Activated naive CD4-positive, alpha-beta T cell treated with anti-CD3 and anti-CD28 coated beads, Interleukin-2, amount 50 U/mL, for 72 hours (primary cell): Measurements from ENCODE around the gene MIOS. TPM values are rescaled to one million over a fixed set of nuclear protein-coding genes. Genes with fewer than 3 reads are reported as not detected.
A peak's percentile ranks its signal among the peaks of the same experiment; 100 is the strongest.

ENCODE experiments used
- ATAC-seq, 2 donors: fragments of 150-1000 bp; cut with Tn5 transposase; 2 replicates each; pipeline ENCODE4 v1.10.0; 2021; ENCODE audit warnings: mild to moderate bottlenecking in 2 of 2, moderate library complexity in 2 of 2
- DNase-seq, 2 donors: peaks; one replicate each; pipeline ENCODE4 v3.0.0; 2021 to 2022; ENCODE audit warnings: low spot score in 2 of 2
- H3K27ac Mint-ChIP-seq, 2 donors: one replicate each; pipeline ENCODE4 v1.8.0; 2022; ENCODE audit warnings: mild to moderate bottlenecking in 2 of 2, mixed read lengths in 2 of 2
- H3K36me3 Mint-ChIP-seq, 2 donors: one replicate each; pipeline ENCODE4 v1.8.0; 2022; ENCODE audit warnings: mixed read lengths in 2 of 2
- H3K9me3 Mint-ChIP-seq, 2 donors: one replicate each; pipeline ENCODE4 v1.8.0; 2022; ENCODE audit warnings: mixed read lengths in 2 of 2
- total RNA-seq, 2 donors: library from RNA; stranded (reverse); gene quantifications; one replicate each; pipeline ENCODE4 v1.2.3, GENCODE V29; 2022

MIOS gene
- total RNA-seq: 10 to 100 TPM; 20.8 to 65.3 TPM

- DNase-seq (peak; percentile 86 to 87), ATAC-seq (peak; percentile 82 to 90)
- H3K27ac Mint-ChIP-seq: peak within 1 kb of the TSS; percentile 51 to 77
- no peaks in the 10 kb centered on the region for H3K9me3 Mint-ChIP-seq
- H3K36me3 Mint-ChIP-seq: peaks cover 16 to 32% of the 10 kb centered on the region in 2 donors
Observed at GRCh38 chr7:7566651-7567611, at the start of gene MIOS. Gene MIOS, plus strand, starts transcription at chr7:7566884. Its CDS starts 5,592 bp downstream, at chr7:7572476.

GRCh38 chr7:7517754-7518153, 48.9 kb upstream of the MIOS start:
- no peaks in the 10 kb centered on the region for H3K36me3 Mint-ChIP-seq
- DNase-seq (no peak), ATAC-seq (no peak)
- H3K9me3 Mint-ChIP-seq: no peaks in the 10 kb centered on the region
- no peak overlapping the region for H3K27ac Mint-ChIP-seq

GRCh38 chr7:7519056-7519455, 47.6 kb upstream of the MIOS start:
- Mint-ChIP-seq H3K36me3 (no peaks in the 10 kb centered on the region), H3K27ac (no peak overlapping the region), H3K9me3 (no peaks in the 10 kb centered on the region)
- ATAC-seq (no peak), DNase-seq (no peak)

- no peak for ATAC-seq
- no peak for DNase-seq
- H3K9me3 Mint-ChIP-seq: no peaks in the 10 kb centered on the region
- no peak overlapping the region for H3K27ac Mint-ChIP-seq
- no peaks in the 10 kb centered on the region for H3K36me3 Mint-ChIP-seq
Observed at GRCh38 chr7:7519528-7519927, 47.2 kb upstream of the MIOS start.

GRCh38 chr7:7521259-7521658, 45.4 kb upstream of the MIOS start:
- Mint-ChIP-seq H3K9me3 (no peaks in the 10 kb centered on the region), H3K27ac (no peak overlapping the region), H3K36me3 (no peaks in the 10 kb centered on the region)
- DNase-seq: no peak
- ATAC-seq: no peak

GRCh38 chr7:7522421-7522820, 44.3 kb upstream of the MIOS start:
- peak overlapping the region in 1 of 2 donors; percentile 55 for H3K27ac Mint-ChIP-seq
- no peaks in the 10 kb centered on the region for H3K36me3 Mint-ChIP-seq
- H3K9me3 Mint-ChIP-seq: no peaks in the 10 kb centered on the region
- DNase-seq (no peak), ATAC-seq (no peak)

- Mint-ChIP-seq H3K9me3 (no peaks in the 10 kb centered on the region), H3K27ac (no peak overlapping the region), H3K36me3 (no peaks in the 10 kb centered on the region)
- DNase-seq (no peak), ATAC-seq (no peak)
Observed at GRCh38 chr7:7524121-7524520, 42.6 kb upstream of the MIOS start.

- no peak for ATAC-seq
- no peak for DNase-seq
- H3K27ac Mint-ChIP-seq: no peak overlapping the region
- H3K9me3 Mint-ChIP-seq: no peaks in the 10 kb centered on the region
- H3K36me3 Mint-ChIP-seq: no peaks in the 10 kb centered on the region
Observed at GRCh38 chr7:7526006-7526405, 40.7 kb upstream of the MIOS start.

GRCh38 chr7:7527047-7527446, 39.6 kb upstream of the MIOS start:
- DNase-seq: no peak
- Mint-ChIP-seq H3K9me3 (no peaks in the 10 kb centered on the region), H3K27ac (no peak overlapping the region), H3K36me3 (no peaks in the 10 kb centered on the region)
- ATAC-seq: no peak

- H3K9me3 Mint-ChIP-seq: no peaks in the 10 kb centered on the region
- no peak for ATAC-seq
Observed at GRCh38 chr7:7529328-7529727, 37.4 kb upstream of the MIOS start.

GRCh38 chr7:7533831-7534430, 32.8 kb upstream of the MIOS start:
- ATAC-seq: no peak
- no peak overlapping the region for H3K27ac Mint-ChIP-seq
- no peak for DNase-seq
- no peaks in the 10 kb centered on the region for H3K36me3 Mint-ChIP-seq
- H3K9me3 Mint-ChIP-seq: no peaks in the 10 kb centered on the region

More at GRCh38 chr7:7529328-7529727, 37.4 kb upstream of the MIOS start:
- Mint-ChIP-seq H3K36me3 (no peaks in the 10 kb centered on the region), H3K27ac (no peak overlapping the region)
- no peak for DNase-seq

- DNase-seq (no peak), ATAC-seq (no peak)
- no peaks in the 10 kb centered on the region for H3K36me3 Mint-ChIP-seq
- H3K27ac Mint-ChIP-seq: no peak within 1 kb of the TSS
- H3K9me3 Mint-ChIP-seq: no peaks in the 10 kb centered on the region
Observed at GRCh38 chr7:7535691-7536090, 31.0 kb upstream of the MIOS start, which contains the start of gene COL28A1. Gene COL28A1, minus strand, starts transcription at chr7:7535873. Its CDS starts 2,998 bp downstream, at chr7:7532875.

- Mint-ChIP-seq H3K27ac (no peak overlapping the region), H3K36me3 (no peaks in the 10 kb centered on the region), H3K9me3 (no peaks in the 10 kb centered on the region)
- ATAC-seq (no peak), DNase-seq (no peak)
Observed at GRCh38 chr7:7536396-7537019, 30.2 kb upstream of the MIOS start.

GRCh38 chr7:7537711-7538110, 29.0 kb upstream of the MIOS start:
- ATAC-seq (no peak), DNase-seq (no peak)
- no peaks in the 10 kb centered on the region for H3K36me3 Mint-ChIP-seq
- H3K27ac Mint-ChIP-seq: no peak overlapping the region
- H3K9me3 Mint-ChIP-seq: no peaks in the 10 kb centered on the region

- ATAC-seq: no peak
- no peak overlapping the region for H3K27ac Mint-ChIP-seq
- no peak for DNase-seq
- H3K36me3 Mint-ChIP-seq: no peaks in the 10 kb centered on the region
- no peaks in the 10 kb centered on the region for H3K9me3 Mint-ChIP-seq
Observed at GRCh38 chr7:7539152-7539551, 27.5 kb upstream of the MIOS start.

- ATAC-seq: no peak
- Mint-ChIP-seq H3K27ac (no peak overlapping the region), H3K36me3 (no peaks in the 10 kb centered on the region)
Observed at GRCh38 chr7:7539711-7540110, 27.0 kb upstream of the MIOS start.

GRCh38 chr7:7542251-7542835, 24.3 kb upstream of the MIOS start:
- Mint-ChIP-seq H3K9me3 (no peaks in the 10 kb centered on the region), H3K27ac (no peak overlapping the region), H3K36me3 (no peaks in the 10 kb centered on the region)
- ATAC-seq (no peak), DNase-seq (no peak)

More at GRCh38 chr7:7539711-7540110, 27.0 kb upstream of the MIOS start:
- no peak for DNase-seq
- H3K9me3 Mint-ChIP-seq: no peaks in the 10 kb centered on the region
